PFSK-1 (cell line): Measurements from ENCODE around the gene ARHGAP44.

ENCODE experiments used
- FOXP2 ChIP-seq: optimal IDR thresholded peaks from 2 replicates; pipeline ENCODE3; 2011; ENCODE audit warnings: borderline replicate concordance, control low read depth, inconsistent platforms; ENCODE audit not compliant: insufficient read depth; ENCODE audit errors: extremely low read length, extremely low read depth
- POLR2AphosphoS5 ChIP-seq: IDR thresholded peaks from 2 replicates; pipeline ENCODE4 v1.6.1; 2012; ENCODE audit warnings: low read depth, mild to moderate bottlenecking, control low read depth, low read length, moderate library complexity
- REST ChIP-seq, 2 experiments: IDR thresholded peaks; 2 replicates each; pipeline versions ENCODE4 v1.6.1 to v1.8.0; 2011 to 2012; ENCODE audit warnings: low read depth in 2 of 2, low read length in 2 of 2, control low read depth in 1 of 2, inconsistent platforms in 1 of 2, mild to moderate bottlenecking in 1 of 2, moderate library complexity in 1 of 2; ENCODE audit not compliant: insufficient read depth in 1 of 2
- SIN3A ChIP-seq: IDR thresholded peaks from 2 replicates; pipeline ENCODE4 v1.6.1; 2012; ENCODE audit warnings: mild to moderate bottlenecking, low read length, moderate library complexity, borderline replicate concordance; ENCODE audit not compliant: insufficient read depth
- TAF1 ChIP-seq: IDR thresholded peaks from 2 replicates; pipeline ENCODE4 v1.6.1; 2012; ENCODE audit warnings: low read length, control low read depth, borderline replicate concordance; ENCODE audit not compliant: insufficient read depth

The ARHGAP44 gene

GRCh38 chr17:12850996-12851395, 61.7 kb downstream of the ARHGAP44 start:
- no peak for TF ChIP-seq REST (IDR thresholded peaks at IDR 0.05; ENCODE audit: insufficient read depth in 1 of 2, low read depth in 2 of 2, low read length in 2 of 2)
- no peak for TF ChIP-seq TAF1
- TF ChIP-seq SIN3A = no peak
- no peak for TF ChIP-seq FOXP2
- no peak for TF ChIP-seq POLR2AphosphoS5

- TF ChIP-seq POLR2AphosphoS5 = no peak
- no peak for TF ChIP-seq SIN3A
- no peak for TF ChIP-seq REST (IDR thresholded peaks at IDR 0.05; ENCODE audit: insufficient read depth in 1 of 2, low read depth in 2 of 2, low read length in 2 of 2)
- no peak for TF ChIP-seq FOXP2
- no peak for TF ChIP-seq TAF1
Measured at GRCh38 chr17:12851901-12852435, 62.7 kb downstream of the ARHGAP44 start.

GRCh38 chr17:12853921-12854320, 64.6 kb downstream of the ARHGAP44 start:
- TF ChIP-seq TAF1 = no peak
- no peak for TF ChIP-seq FOXP2
- no peak for TF ChIP-seq POLR2AphosphoS5
- no peak for TF ChIP-seq SIN3A
- TF ChIP-seq REST (IDR thresholded peaks at IDR 0.05; ENCODE audit: insufficient read depth in 1 of 2, low read depth in 2 of 2, low read length in 2 of 2) = no peak

- TF ChIP-seq POLR2AphosphoS5 = no peak
- TF ChIP-seq REST (IDR thresholded peaks at IDR 0.05; ENCODE audit: insufficient read depth in 1 of 2, low read depth in 2 of 2, low read length in 2 of 2) = no peak
- no peak for TF ChIP-seq FOXP2
- TF ChIP-seq TAF1 = no peak
- TF ChIP-seq SIN3A = no peak
Measured at GRCh38 chr17:12856416-12856815, 67.1 kb downstream of the ARHGAP44 start.

GRCh38 chr17:12857592-12857991, 68.3 kb downstream of the ARHGAP44 start:
- TF ChIP-seq FOXP2 (no peak), POLR2AphosphoS5 (no peak), SIN3A (no peak), TAF1 (no peak), REST (IDR thresholded peaks at IDR 0.05; ENCODE audit: insufficient read depth in 1 of 2, low read depth in 2 of 2, low read length in 2 of 2) (no peak)
